Right lobe of liver (tissue), 4 donors: Measurements from ENCODE around the gene STMND1.

ENCODE experiments used
- CTCF ChIP-seq, 4 donors: fragments of 200-600 bp in 3 of 4; fragments of 450-650 bp in 1 of 4; IDR thresholded peaks; one replicate each; pipeline versions ENCODE4 v1.5.1 to v1.8.0; 2016 to 2022; ENCODE audit warnings: antibody characterized with exemption in 4 of 4, mild to moderate bottlenecking in 2 of 4
- POLR2A ChIP-seq: fragments of 450-650 bp; IDR thresholded peaks from one replicate; pipeline ENCODE4 v1.6.1; 2017; ENCODE audit warnings: antibody characterized with exemption, mild to moderate bottlenecking
- donor health status: DM: no; HTN: no; CAD: no.
- donor health status: DM: no; HTN: no; CAD: no.
- donor health status: DM: no; HTN: yes; CAD: no.

DNA sequence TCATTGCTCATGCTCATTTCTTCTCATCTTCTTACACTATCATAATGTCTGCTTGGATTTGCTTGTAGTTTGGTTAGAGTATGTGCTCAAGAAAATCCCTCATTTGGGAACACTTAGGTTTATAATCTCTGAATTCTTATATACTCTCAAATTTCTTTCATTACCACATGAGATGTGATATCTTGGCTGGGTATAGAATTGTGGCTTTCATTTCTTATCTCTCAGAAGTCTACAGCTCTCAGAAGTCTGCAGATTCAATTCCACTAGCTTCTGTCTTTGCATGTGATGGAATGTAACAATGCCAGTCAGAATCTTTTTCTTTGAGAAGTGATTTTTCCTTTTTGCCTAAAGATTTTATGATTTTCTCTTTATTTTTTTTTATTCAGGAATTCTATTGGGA is 50.9 kb downstream of the STMND1 start:
- TF ChIP-seq POLR2A (no peak), CTCF (IDR thresholded peaks at IDR 0.05) (no peak)
